Epithelial cell of proximal tubule (primary cell): Measurements from ENCODE around the gene EPHA1. TPM values are rescaled to one million over a fixed set of nuclear protein-coding genes. Genes with fewer than 3 reads are reported as not detected.

Experiments used
- DNase-seq: peaks from one replicate; pipeline ENCODE4 v3.0.0-alpha.2; 2011; ENCODE audit warnings: low read depth
- H3K4me3 ChIP-seq: 2 replicates; pipeline ENCODE4 v1.5.1; 2011; ENCODE audit warnings: low read depth, mild to moderate bottlenecking, low read length
- total RNA-seq: library from RNA; depleted of rRNA; stranded (reverse); fragments of >200 nt; gene quantifications from 2 replicates; pipeline ENCODE4 v1.2.3, GENCODE V29; 2015
- TF ChIP-seq, protein P1 (sequence below): conservative IDR thresholded peaks from 2 replicates; pipeline ENCODE4 v1.5.1; 2012; ENCODE audit warnings: low read depth, mild to moderate bottlenecking, low read length

EPHA1 gene
- total RNA-seq, 1 donor from 2014 or later = 14.4 TPM

DNA sequence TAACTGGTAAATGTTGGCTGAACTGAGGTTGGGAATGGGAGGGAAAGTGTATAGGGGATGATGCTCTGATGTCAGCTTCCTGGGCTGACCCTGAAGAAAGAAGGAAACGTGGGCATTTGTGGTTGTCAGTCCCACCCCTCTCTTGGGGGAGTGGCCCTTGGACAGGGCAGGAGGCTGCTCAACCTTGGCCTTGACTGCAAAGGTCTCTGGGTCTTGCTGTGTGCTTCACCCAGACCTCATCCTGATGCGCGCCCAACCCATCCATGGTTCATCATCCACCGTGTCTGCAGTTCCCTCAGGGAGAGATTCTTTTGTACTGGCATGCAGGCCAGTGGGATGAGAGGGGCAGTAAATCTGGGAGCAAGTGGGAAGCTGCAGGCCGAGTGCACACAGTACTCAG, 32.3 kb downstream of the EPHA1 start:
- H3K4me3 ChIP-seq = no peak overlapping the region
- no peak for DNase-seq
- TF ChIP-seq, protein P1, sequence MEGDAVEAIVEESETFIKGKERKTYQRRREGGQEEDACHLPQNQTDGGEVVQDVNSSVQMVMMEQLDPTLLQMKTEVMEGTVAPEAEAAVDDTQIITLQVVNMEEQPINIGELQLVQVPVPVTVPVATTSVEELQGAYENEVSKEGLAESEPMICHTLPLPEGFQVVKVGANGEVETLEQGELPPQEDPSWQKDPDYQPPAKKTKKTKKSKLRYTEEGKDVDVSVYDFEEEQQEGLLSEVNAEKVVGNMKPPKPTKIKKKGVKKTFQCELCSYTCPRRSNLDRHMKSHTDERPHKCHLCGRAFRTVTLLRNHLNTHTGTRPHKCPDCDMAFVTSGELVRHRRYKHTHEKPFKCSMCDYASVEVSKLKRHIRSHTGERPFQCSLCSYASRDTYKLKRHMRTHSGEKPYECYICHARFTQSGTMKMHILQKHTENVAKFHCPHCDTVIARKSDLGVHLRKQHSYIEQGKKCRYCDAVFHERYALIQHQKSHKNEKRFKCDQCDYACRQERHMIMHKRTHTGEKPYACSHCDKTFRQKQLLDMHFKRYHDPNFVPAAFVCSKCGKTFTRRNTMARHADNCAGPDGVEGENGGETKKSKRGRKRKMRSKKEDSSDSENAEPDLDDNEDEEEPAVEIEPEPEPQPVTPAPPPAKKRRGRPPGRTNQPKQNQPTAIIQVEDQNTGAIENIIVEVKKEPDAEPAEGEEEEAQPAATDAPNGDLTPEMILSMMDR = no peak

DNA sequence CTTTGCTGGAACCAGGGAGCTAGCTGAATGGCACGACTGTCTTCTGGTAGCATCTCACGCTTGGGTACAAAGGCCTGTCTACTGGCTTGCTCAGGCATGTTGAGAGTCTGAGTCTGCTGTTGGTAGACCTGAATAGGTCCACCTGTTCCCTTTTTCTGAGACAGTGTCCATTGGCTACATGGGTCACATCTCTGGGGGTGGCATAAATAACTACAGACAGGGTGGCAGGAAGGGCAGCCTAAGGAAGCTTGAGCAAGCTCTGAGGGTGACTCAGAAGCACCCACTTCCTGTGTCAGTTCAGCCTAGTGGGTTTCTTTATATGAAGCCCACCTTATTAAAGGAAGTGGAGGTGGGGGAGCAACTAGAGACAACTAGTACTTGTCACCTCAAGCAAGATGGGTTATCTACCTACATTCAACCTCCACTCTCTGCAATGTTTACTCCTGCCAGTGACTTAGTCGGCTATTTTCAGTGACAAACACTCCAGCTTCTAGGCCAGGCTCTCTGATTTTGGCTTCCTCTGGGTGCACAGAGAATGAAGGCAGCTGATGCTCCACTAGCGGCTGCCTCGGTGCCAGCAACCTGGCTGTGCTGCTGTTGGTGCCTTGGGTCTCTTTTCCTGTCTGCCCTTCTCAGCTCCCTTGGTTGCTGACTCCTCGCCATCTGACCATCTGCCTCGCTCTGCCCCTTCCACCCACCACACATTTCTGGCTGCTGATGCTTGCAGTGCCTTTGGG, 33.2 kb downstream of the EPHA1 start:
- no peak for DNase-seq
- TF ChIP-seq, protein P1 = no peak
- H3K4me3 ChIP-seq = no peak overlapping the region

DNA sequence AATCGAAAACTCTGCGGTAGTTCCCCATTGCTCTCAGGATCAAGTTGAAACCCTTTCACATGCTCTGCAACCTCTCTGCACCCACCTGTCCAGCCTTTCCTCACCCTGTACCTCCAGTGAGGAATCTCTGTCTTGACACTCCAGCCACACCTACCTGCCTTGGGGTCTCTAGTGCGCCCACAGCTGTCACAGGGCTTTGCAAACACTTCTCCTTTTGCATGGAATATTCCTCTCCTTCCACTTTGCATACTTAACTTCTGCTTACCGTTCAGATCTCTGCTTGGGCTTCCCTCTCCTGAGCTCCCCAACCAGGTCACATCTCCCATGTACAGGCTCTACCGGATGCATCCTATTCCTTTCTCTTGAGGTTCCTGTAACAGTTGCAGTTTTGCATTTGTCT, 34.1 kb downstream of the EPHA1 start:
- TF ChIP-seq, protein P1 = no peak
- no peak overlapping the region for H3K4me3 ChIP-seq
- no peak for DNase-seq

DNA sequence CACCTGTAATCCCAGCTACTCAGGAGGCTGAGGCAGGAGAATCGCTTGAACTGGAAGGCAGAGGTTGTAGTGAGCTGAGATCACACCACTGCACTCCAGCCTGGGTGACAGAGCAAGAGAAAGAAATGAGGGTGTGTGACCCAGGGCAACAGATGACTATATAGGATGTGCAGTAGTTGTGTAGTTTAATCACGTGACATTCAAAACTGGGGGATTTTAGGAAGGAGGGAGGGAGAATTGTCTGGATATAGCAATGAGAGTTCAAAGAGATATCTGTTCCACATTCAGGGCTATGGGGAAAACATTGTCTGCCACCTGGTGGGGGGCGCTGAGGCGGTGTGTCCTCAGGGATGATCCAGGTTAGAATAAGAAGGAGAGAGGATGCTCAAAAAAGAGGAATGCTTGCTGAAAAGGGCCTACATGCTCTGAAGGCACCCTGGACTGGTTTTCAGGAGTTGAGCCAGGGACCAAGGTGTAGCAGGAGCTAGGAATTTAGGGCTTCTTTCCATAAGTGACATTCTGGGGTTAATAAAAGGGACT, 35.3 kb downstream of the EPHA1 start:
- H3K4me3 ChIP-seq = no peak overlapping the region
- no peak for DNase-seq
- TF ChIP-seq, protein P1 = peak; percentile 32

DNA sequence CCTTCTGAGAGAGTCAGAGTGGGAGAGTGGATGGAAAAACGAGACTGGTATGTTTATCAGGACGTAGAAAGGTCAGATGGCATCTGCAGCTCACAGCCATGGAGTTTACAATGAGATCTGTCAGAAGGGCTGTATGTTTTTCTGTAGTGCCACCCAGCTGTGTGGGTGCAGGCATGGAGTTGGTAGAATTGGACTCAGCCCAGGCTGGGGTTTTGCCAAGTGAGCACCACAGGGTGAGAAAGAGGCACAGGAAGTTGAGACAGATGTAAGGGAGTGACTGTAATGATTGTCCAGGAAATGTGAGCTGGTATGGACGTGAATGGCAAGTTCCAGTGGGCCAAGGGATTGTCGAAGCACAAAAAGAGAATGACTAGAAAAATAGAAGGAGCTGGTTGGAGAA, 36.6 kb downstream of the EPHA1 start:
- TF ChIP-seq, protein P1 = peak; percentile 30
- DNase-seq = no peak
- H3K4me3 ChIP-seq = no peak overlapping the region

DNA sequence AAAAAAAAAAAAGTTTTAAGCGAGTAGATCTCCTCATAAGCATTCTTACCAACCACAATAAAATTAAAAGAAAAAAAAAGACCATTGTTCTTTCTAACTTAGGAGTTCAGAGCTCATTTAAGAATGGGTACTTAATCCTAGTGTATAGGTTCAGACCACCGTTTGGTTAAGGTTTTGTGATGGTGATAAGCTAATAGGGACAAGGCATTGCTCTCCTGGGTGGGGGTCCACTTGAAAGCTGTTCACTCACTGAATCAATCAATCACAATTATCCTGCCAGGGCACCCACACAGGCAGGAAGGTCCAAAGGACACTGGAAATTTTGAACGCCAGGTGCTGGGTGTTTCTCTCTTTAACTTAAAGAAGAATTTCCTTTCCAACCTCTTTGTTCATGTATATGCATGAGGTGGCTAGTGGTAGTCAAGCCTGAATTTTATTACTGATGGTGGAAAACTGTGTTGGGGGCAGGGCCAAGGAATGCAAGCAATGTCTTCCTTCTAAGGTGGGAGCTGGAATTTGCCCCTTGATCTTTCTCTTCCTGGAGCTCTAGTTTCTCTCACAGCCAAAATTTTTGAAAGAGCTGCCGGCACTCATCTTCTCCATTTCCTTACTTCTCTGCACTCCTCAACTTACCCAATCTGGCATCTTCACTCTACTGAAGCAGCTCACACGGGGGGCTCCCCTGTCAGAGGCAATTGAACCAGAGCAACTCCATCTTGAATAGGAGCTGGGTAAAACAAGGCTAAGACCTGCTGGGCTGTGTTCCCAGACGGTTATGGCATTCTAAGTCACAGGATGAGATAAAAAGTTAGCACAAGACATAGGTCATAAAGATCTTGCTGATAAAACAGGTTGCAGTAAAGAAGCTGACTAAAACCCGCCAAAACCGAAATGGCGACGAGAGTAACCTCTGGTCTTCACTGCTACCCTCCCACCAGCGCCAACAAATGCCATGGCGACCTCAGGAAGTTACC, 38.7 kb downstream of the EPHA1 start:
- TF ChIP-seq, protein P1 = no peak
- no peak overlapping the region for H3K4me3 ChIP-seq
- no peak for DNase-seq
